HG03432 (cell line): ENCODE measurements around the gene SCN5A.

Source experiments
- ATAC-seq: cut with Tn5 transposase; IDR thresholded peaks from one replicate; pipeline ENCODE4 v1.9.1; 2021; ENCODE audit warnings: mild to moderate bottlenecking, moderate library complexity; ENCODE audit not compliant: unreplicated experiment

The SCN5A gene

DNA sequence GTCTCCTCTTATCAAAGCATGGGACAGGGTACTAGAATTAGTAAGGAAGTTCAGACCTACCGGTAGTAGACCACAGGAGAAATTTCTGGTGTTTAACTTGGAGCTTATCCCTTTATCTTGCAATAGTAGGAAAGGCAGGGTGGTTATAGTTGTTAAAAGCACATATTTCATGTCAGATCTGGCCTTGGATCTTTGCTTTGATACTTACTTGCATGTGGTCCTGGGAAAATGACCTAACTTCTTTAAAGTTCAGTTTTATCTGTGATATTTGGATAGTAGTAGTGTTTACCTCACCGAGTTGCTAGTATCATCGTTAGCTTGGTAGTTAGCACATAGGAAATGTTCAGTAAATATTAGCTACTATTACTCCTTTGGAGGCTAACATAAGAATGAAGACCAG, 137.9 kb downstream of the SCN5A start:
- ATAC-seq: no peak

DNA sequence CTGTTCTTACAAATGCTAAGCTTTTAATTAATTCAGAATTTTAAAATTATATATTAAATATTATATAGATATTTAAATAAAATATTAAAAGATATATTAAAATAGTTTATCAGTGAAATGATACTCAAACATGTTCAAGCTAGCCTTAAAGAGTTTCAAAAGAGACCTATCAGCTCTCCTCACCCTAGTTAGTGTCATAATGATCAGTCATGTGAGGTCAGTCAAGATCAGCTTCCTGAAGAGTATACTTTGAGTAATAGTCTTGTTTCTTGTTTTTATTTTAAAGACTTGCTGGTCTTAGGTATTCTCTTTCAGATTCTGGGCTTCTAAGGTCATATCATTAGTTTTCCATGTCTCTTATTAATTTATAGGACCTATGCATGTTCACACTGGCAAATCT, 138.9 kb downstream of the SCN5A start:
- no peak for ATAC-seq

DNA sequence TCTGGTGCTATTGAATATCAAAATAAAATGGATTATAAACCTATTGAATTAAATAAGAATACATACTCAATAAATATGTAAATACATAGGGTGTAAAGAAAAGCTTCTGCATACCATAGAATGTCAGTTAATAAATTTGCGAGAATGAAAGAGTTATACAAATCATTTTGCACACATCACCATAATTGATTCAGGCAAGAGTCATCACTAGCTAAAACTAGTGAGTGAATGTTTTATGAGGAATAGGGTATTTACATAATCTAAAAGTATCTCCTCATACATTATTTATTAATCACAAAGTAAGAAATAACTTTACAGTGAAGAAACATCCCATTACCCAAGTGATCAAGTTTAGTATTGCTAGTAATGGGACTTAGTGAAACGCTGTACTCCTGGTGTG, 139.8 kb downstream of the SCN5A start:
- ATAC-seq: no peak

DNA sequence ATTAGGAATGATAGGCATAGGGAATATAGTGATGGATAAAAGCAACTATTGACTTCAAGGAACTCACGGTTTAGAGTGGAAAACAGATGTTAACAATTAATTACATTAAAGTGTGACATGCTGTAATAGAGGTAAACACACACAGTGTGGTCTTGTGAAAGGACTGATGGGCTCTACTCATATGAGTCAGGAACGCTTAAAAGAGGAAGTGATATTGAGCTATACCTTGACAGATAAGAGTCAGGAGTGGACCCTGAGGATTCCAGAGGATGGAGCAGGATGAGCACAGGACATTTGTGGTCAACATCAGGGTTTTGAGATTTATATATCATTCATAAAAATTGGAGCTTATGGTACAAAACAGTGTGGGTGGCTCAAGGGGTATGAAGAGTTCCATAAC, 142.4 kb downstream of the SCN5A start:
- ATAC-seq: peak; percentile 98

DNA sequence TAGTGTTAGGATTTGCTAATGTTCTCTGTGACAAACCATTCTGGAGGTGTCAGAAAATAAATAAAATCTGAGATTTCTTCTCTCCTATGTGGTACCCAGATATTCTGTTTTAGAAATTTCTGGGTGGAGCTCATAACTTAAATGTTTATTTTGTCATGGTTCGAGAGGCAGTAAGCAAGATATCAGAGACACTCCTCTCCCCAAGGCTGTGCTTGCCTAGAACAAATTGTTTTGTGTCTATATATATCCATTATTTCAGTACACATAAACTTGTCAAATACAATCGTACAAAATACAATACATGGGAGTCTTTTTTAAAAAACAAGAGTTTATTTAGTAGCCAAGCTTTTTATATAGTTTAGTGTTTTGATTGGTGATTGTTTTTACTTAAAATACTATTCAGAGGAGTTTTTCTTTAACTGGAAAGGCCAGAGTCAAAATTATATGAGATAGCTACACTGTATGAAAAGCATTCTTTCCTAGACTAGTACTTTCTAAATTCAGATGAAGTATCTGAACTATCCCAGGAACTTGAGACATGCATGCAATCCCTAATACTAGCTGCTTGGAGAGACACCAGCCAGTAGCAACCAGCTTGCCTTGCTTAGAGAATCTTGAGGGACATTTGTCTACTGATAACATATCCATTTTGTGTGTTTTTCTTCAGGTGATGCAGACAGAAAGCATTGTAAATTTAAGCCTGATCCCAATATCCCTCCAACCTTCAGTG, 148.6 kb downstream of the SCN5A start:
- ATAC-seq: no peak
